Activated naive CD8-positive, alpha-beta T cell (primary cell): Measurements from ENCODE around the gene LGR6.

Experiments used
- H3K27ac Mint-ChIP-seq: one replicate; pipeline ENCODE4 v1.8.0; 2021; ENCODE audit warnings: mixed read lengths
- H3K27me3 Mint-ChIP-seq: one replicate; pipeline ENCODE4 v1.8.0; 2021; ENCODE audit warnings: mixed read lengths
- H3K36me3 Mint-ChIP-seq: one replicate; pipeline ENCODE4 v1.8.0; 2021; ENCODE audit warnings: mixed read lengths
- H3K4me1 Mint-ChIP-seq: one replicate; pipeline ENCODE4 v1.8.0; 2021; ENCODE audit warnings: low read depth, mixed read lengths
- H3K4me3 Mint-ChIP-seq: one replicate; pipeline ENCODE4 v1.8.0; 2021; ENCODE audit warnings: mild to moderate bottlenecking, mixed read lengths
- H3K9me3 Mint-ChIP-seq: one replicate; pipeline ENCODE4 v1.8.0; 2021; ENCODE audit warnings: low read depth, mixed read lengths

LGR6 gene

GRCh38 chr1:202291961-202292712 lies 98.5 kb downstream of the LGR6 start:
- H3K4me1 Mint-ChIP-seq, result peaks cover 19% of the 10 kb centered on the region
- H3K9me3 Mint-ChIP-seq, result no peaks in the 10 kb centered on the region
- no peak overlapping the region for H3K4me3 Mint-ChIP-seq
- H3K27me3 Mint-ChIP-seq, result no peaks in the 10 kb centered on the region
- no peaks in the 10 kb centered on the region for H3K36me3 Mint-ChIP-seq
- H3K27ac Mint-ChIP-seq, result no peak overlapping the region

DNA sequence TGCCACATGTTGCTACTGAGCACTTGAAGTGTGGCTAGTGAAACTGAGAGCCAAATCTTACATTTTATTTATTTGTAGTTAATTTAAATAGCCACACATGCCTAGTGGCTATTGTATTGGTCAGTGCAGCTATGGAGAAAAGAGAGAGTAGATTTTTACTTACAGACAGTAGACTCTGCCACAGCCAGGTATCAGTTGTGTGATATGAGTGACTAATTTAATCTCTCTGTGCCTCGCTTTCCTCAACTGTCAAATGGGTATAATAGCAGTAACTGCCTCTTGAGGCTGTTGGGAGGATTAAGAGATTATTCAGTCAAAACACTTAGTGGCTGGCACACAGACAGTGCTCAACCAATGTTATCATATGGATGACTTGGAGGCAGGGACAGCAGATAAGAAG lies 99.2 kb downstream of the LGR6 start:
- Mint-ChIP-seq H3K4me1 (peaks cover 19% of the 10 kb centered on the region), H3K36me3 (no peaks in the 10 kb centered on the region), H3K27ac (no peak overlapping the region), H3K27me3 (no peaks in the 10 kb centered on the region), H3K9me3 (no peaks in the 10 kb centered on the region), H3K4me3 (no peak overlapping the region)

DNA sequence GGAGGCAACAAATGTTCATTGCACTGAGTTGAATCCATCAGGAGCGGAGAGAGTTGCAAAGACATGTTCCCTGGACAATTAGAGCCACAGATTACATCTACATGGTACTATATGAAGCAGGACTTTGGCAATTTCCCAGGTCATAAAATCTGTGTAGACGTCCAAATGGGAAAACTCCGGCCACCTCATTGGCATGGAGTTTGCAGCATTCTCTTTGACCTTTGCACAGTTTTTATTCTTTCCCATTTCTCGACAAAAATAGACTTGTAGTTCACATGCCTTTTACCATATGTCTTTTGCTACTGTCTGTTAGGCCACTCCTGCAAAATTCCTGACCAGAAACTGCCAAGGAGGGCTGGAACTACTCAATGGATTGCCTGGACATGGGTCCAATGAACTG lies 100.0 kb downstream of the LGR6 start:
- H3K4me3 Mint-ChIP-seq, result no peak overlapping the region

GRCh38 chr1:202302166-202302565 lies 108.6 kb downstream of the LGR6 start:
- H3K4me3 Mint-ChIP-seq, result no peak overlapping the region
- H3K9me3 Mint-ChIP-seq, result no peaks in the 10 kb centered on the region
- H3K4me1 Mint-ChIP-seq, result no peaks in the 10 kb centered on the region
- H3K36me3 Mint-ChIP-seq, result no peaks in the 10 kb centered on the region
- H3K27ac Mint-ChIP-seq, result no peak overlapping the region
- H3K27me3 Mint-ChIP-seq, result no peaks in the 10 kb centered on the region

More for the DNA sequence above, 100.0 kb downstream of the LGR6 start:
- Mint-ChIP-seq H3K27ac (no peak overlapping the region), H3K4me1 (peaks cover 19% of the 10 kb centered on the region), H3K27me3 (no peaks in the 10 kb centered on the region), H3K36me3 (no peaks in the 10 kb centered on the region), H3K9me3 (no peaks in the 10 kb centered on the region)

GRCh38 chr1:202304375-202304774 lies 110.8 kb downstream of the LGR6 start:
- H3K9me3 Mint-ChIP-seq, result no peaks in the 10 kb centered on the region
- H3K36me3 Mint-ChIP-seq, result no peaks in the 10 kb centered on the region
- H3K27me3 Mint-ChIP-seq, result no peaks in the 10 kb centered on the region
- H3K27ac Mint-ChIP-seq, result no peak overlapping the region
- no peak overlapping the region for H3K4me3 Mint-ChIP-seq
- no peaks in the 10 kb centered on the region for H3K4me1 Mint-ChIP-seq

- Mint-ChIP-seq H3K4me3 (no peak overlapping the region), H3K36me3 (no peaks in the 10 kb centered on the region), H3K27ac (no peak overlapping the region), H3K4me1 (no peaks in the 10 kb centered on the region), H3K9me3 (no peaks in the 10 kb centered on the region), H3K27me3 (no peaks in the 10 kb centered on the region)
Observed at GRCh38 chr1:202305168-202305567, 111.6 kb downstream of the LGR6 start.

GRCh38 chr1:202306535-202307345 lies 113.1 kb downstream of the LGR6 start:
- Mint-ChIP-seq H3K36me3 (no peaks in the 10 kb centered on the region), H3K4me3 (no peak overlapping the region), H3K9me3 (no peaks in the 10 kb centered on the region), H3K27me3 (no peaks in the 10 kb centered on the region), H3K4me1 (no peaks in the 10 kb centered on the region), H3K27ac (no peak overlapping the region)

GRCh38 chr1:202310071-202310725 lies 116.6 kb downstream of the LGR6 start:
- H3K27ac Mint-ChIP-seq, result no peak overlapping the region
- H3K36me3 Mint-ChIP-seq, result no peaks in the 10 kb centered on the region
- no peaks in the 10 kb centered on the region for H3K9me3 Mint-ChIP-seq
- no peak overlapping the region for H3K4me3 Mint-ChIP-seq
- H3K4me1 Mint-ChIP-seq, result peaks cover 2% of the 10 kb centered on the region
- no peaks in the 10 kb centered on the region for H3K27me3 Mint-ChIP-seq

DNA sequence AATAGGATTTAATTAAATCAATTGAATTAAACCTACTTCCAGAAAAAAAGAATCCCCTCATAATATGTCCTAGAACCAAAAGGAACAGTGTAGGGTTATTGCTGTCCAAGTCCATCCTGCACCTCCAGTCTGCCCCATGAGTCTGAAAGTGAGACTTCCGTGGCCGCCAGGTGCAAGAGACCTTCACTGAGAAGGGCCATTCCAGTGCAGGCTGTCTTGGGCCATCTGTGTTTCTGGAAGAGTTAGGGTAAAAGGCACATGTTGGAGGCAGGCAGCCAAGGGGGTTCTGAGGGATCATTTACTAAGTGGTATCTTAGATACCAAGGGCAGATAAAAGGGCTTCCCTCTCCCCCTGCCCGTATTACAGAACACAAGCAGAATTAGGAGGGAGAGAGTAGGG lies 117.1 kb downstream of the LGR6 start:
- Mint-ChIP-seq H3K27me3 (no peaks in the 10 kb centered on the region), H3K4me3 (no peak overlapping the region), H3K27ac (no peak overlapping the region), H3K9me3 (no peaks in the 10 kb centered on the region), H3K4me1 (peaks cover 2% of the 10 kb centered on the region), H3K36me3 (no peaks in the 10 kb centered on the region)

- peaks cover 2% of the 10 kb centered on the region for H3K4me1 Mint-ChIP-seq
- no peaks in the 10 kb centered on the region for H3K9me3 Mint-ChIP-seq
- H3K27ac Mint-ChIP-seq, result no peak overlapping the region
- no peaks in the 10 kb centered on the region for H3K27me3 Mint-ChIP-seq
- H3K4me3 Mint-ChIP-seq, result no peak overlapping the region
- no peaks in the 10 kb centered on the region for H3K36me3 Mint-ChIP-seq
Observed at GRCh38 chr1:202311875-202312635, 118.5 kb downstream of the LGR6 start.

- Mint-ChIP-seq H3K9me3 (no peaks in the 10 kb centered on the region), H3K4me3 (no peak overlapping the region), H3K36me3 (no peaks in the 10 kb centered on the region), H3K27ac (no peak overlapping the region), H3K27me3 (no peaks in the 10 kb centered on the region), H3K4me1 (peaks cover 2% of the 10 kb centered on the region)
Observed at GRCh38 chr1:202315576-202316168, 122.1 kb downstream of the LGR6 start.

- H3K27me3 Mint-ChIP-seq, result no peaks in the 10 kb centered on the region
- no peaks in the 10 kb centered on the region for H3K9me3 Mint-ChIP-seq
- peaks cover 2% of the 10 kb centered on the region for H3K4me1 Mint-ChIP-seq
- H3K36me3 Mint-ChIP-seq, result no peaks in the 10 kb centered on the region
- H3K4me3 Mint-ChIP-seq, result no peak overlapping the region
- H3K27ac Mint-ChIP-seq, result no peak overlapping the region
Observed at GRCh38 chr1:202316186-202316585, 122.6 kb downstream of the LGR6 start.

DNA sequence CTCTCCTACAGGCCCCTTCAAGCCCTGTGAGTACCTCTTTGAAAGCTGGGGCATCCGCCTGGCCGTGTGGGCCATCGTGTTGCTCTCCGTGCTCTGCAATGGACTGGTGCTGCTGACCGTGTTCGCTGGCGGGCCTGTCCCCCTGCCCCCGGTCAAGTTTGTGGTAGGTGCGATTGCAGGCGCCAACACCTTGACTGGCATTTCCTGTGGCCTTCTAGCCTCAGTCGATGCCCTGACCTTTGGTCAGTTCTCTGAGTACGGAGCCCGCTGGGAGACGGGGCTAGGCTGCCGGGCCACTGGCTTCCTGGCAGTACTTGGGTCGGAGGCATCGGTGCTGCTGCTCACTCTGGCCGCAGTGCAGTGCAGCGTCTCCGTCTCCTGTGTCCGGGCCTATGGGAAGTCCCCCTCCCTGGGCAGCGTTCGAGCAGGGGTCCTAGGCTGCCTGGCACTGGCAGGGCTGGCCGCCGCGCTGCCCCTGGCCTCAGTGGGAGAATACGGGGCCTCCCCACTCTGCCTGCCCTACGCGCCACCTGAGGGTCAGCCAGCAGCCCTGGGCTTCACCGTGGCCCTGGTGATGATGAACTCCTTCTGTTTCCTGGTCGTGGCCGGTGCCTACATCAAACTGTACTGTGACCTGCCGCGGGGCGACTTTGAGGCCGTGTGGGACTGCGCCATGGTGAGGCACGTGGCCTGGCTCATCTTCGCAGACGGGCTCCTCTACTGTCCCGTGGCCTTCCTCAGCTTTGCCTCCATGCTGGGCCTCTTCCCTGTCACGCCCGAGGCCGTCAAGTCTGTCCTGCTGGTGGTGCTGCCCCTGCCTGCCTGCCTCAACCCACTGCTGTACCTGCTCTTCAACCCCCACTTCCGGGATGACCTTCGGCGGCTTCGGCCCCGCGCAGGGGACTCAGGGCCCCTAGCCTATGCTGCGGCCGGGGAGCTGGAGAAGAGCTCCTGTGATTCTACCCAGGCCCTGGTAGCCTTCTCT lies 124.6 kb downstream of the LGR6 start:
- Mint-ChIP-seq H3K27ac (no peak overlapping the region), H3K36me3 (no peaks in the 10 kb centered on the region), H3K9me3 (no peaks in the 10 kb centered on the region), H3K4me3 (no peak overlapping the region), H3K27me3 (no peaks in the 10 kb centered on the region), H3K4me1 (no peaks in the 10 kb centered on the region)
